ENCODE data around the gene COL6A5.

GRCh38 chr3:130491431-130491830, 146.0 kb downstream of the COL6A5 start:
- no peak for TF ChIP-seq POLR2A (IDR thresholded peaks at IDR 0.05)
- TF ChIP-seq, protein P1, sequence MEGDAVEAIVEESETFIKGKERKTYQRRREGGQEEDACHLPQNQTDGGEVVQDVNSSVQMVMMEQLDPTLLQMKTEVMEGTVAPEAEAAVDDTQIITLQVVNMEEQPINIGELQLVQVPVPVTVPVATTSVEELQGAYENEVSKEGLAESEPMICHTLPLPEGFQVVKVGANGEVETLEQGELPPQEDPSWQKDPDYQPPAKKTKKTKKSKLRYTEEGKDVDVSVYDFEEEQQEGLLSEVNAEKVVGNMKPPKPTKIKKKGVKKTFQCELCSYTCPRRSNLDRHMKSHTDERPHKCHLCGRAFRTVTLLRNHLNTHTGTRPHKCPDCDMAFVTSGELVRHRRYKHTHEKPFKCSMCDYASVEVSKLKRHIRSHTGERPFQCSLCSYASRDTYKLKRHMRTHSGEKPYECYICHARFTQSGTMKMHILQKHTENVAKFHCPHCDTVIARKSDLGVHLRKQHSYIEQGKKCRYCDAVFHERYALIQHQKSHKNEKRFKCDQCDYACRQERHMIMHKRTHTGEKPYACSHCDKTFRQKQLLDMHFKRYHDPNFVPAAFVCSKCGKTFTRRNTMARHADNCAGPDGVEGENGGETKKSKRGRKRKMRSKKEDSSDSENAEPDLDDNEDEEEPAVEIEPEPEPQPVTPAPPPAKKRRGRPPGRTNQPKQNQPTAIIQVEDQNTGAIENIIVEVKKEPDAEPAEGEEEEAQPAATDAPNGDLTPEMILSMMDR (IDR thresholded peaks at IDR 0.05), result no peak

Data from ovary (tissue), 3 donors.